Activated T-cell treated with anti-CD3 and anti-CD28 coated beads for 24 hours (primary cell): Measurements from ENCODE around the gene WNT11.

Experiments used
- DNase-seq: peaks from one replicate; pipeline ENCODE4 v3.0.0-alpha.2; 2020; ENCODE audit warnings: low read depth

Gene WNT11

GRCh38 chr11:76206327-76207081 is at the start of gene WNT11:
Gene WNT11, minus strand, starts transcription at chr11:76206502. Its CDS starts 95 bp downstream, at chr11:76206407.
- no peak for DNase-seq

GRCh38 chr11:76253416-76253815 is 47.1 kb upstream of the WNT11 start:
- DNase-seq: no peak

DNA sequence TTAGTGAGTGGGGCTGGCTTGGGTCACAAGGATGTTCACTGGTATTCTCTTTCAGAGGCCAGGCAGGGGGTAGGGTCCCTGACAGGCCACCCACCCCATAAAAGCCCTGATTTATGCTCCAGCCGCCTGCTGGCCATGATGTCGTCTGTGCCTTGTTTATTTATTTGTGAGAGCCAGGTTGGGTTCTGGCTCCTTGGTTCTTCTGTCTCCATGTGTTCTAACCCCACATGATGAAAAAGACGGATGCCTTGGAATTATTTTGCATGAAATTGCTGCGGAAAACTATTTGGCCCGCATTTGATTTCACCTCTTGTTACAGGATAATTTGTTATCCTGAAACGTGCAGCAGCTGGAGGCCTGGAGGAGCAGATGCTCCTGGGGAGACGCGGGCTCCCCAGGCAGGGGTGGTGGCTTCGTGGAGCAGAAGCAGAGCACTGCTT is 46.3 kb upstream of the WNT11 start:
- no peak for DNase-seq

DNA sequence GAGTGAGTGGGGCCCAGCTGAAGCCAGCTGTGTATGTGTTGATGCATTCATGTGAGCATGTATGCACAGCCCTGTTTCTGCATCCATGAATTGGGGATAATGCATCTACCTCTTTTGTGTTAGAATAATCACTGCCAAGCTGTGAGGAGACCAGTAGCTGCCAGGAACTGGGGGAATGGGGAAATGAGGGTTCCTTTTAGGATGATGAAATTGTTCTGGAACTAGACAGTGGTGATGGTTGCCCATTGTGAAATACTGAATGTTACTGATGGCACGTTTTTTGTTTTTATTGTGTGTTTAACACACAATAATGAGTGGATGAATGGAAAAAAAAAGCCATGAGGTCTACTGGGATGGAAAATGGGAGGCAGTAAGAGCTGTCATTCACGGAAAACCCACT is 45.3 kb upstream of the WNT11 start:
- no peak for DNase-seq

- no peak for DNase-seq
These were observed 44.9 kb upstream of the WNT11 start for GRCh38 chr11:76251226-76251575.

DNA sequence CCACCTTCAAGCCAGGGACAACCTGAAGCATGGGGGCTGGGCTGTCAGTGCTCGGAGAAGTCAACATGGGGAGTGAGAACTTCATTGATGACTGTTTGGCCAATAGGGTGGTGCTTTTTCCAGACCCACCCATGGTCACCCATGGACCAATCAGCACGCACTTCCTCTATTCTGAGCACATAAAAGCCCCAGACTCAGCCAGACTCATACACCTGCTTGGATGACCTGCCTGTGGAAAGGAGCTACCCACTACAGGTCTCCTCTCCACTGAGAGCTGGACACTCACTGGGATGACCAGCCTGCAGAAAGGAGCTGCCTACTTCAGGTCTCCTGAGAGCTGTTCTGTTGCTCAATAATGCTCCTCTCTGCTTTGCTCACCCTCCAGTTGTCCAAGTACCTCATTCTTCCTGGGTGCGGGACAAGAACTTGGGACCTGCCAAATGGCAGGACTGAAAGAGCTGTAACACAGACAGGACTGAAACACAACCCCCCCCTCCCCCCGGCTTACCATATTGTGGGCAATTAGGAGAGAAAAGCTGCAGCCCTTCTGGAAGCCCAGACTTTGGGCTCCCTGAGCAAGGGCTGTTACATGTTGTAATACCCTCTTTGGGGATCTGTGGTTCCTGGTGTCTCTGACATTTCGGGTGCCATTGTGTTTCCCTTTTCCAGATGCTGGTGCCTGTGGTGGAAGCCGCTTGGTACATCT is 44.4 kb upstream of the WNT11 start:
- no peak for DNase-seq

GRCh38 chr11:76249195-76249741 is 43.0 kb upstream of the WNT11 start:
- DNase-seq: no peak

DNA sequence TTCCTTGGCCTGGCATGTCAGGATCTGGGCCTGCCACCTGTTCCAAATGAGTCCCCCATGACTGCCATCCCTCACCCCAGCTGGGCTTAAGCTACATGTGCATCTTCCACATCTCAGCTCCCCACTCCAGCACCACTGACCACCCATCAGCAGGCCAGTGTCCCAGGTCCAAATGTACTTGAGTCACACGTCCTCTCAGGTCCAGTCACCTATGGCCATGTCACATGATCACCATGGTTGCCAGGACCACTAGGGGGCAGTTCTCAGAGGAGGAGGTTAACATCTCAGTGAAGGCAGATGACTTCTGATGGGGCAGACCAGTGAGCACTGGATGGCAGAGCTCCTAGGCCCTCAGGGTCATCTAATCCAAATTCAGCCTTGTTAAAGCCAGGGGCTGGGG is 41.9 kb upstream of the WNT11 start:
- DNase-seq: no peak

DNA sequence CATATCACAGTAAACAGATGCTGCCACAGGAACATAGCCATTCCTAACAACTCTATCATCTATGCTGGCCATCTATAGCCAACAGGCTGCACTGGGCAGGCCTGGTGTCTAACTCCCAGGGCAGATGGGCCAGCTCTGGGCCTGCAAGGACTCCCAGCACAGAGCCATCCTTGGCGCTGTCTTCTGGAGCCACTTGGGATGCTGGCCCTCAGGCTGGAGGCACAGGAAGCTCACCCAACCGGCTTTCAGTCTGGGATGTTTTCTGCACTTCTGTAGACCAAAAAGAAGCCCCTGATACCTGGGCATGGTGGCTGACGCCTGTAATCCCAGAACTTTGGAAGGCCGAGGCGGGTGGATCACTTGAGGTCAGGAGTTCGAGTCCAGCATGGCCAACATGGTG is 40.8 kb upstream of the WNT11 start:
- no peak for DNase-seq

- no peak for DNase-seq
These were observed 40.1 kb upstream of the WNT11 start for GRCh38 chr11:76246271-76246933.

DNA sequence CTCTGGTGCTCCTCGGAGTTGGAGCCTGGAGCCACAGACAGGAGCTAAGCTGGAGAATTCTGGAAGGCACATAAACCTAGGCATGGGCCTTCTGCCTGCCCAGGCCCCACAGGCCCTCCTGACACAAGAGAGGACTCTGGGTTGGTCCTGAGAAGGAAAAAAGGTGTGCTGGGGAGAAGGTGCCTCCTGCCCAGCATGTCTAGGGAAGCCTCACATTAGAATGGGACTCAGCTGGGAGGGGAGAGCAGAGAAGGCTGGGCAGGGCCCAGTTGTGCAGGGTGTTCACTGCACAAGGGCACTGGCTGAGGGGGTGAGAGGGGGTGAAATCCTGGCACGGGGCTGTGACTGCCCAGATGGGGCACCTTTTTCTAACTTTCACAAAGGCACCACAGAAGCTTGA is 39.4 kb upstream of the WNT11 start:
- no peak for DNase-seq

DNA sequence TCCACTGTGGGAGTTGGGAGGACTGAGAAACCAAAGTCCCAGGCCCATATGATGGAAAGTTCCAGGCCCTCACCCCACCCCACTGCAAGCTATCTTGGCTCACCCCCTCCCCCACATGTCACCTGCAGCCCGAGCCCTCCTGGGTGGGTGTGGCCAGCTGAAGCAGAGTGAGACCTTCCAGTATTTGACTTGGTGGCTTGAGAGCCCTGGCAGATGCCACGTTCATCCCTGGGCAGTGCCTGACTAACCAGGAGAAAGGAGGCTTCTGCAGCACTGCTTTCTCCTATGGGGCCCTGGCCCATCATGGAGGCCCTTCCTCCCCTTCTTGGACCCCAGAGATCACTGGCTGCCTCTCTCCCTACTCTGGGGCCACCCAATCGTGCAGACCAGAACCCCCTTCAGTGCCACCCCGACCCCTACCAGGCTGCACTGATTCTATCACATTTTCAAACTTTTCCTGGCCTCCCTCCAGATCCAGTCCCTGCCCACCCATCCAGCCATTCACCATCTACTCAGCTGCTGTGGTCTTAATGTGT is 38.1 kb upstream of the WNT11 start:
- no peak for DNase-seq

GRCh38 chr11:76243957-76244285 is 37.6 kb upstream of the WNT11 start:
- no peak for DNase-seq

GRCh38 chr11:76243193-76243956 is 37.1 kb upstream of the WNT11 start:
- DNase-seq: no peak

DNA sequence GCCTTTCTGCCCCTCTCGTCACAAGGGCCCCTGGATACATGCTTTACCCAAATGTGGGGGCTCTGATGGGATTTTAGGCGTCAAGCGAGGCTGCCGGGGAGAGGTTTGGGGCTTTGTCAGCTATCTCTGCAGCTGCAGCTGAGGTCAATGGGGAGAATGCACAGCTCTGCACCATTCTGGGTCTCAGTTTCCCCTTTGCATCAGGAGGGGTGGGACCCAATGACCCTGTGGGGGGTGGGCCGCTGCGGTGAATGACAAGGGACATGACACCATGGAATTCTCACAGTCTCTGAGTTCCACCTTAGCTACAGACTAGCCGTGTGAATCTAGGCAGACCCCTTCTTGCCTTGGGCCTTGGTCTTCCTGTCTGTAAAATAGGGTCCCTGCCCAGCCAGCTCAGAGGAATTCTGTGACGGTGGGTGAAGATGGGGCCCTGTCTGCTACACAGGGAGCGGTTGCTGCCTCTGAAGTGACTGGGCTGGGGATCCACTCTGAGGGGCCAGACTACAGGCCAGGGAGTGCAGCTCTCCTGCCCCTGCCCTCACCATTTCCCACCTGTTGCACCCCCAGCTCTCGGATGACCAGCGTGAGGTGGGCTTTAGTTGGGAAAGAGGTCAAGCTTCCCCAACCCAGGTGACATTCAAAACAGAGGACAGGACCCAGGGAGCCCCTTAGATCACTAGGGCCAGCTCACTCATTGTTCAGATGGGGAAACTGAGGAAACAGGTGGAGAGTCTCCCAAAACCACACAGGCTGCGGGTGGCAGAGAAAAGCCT is 35.9 kb upstream of the WNT11 start:
- no peak for DNase-seq

DNA sequence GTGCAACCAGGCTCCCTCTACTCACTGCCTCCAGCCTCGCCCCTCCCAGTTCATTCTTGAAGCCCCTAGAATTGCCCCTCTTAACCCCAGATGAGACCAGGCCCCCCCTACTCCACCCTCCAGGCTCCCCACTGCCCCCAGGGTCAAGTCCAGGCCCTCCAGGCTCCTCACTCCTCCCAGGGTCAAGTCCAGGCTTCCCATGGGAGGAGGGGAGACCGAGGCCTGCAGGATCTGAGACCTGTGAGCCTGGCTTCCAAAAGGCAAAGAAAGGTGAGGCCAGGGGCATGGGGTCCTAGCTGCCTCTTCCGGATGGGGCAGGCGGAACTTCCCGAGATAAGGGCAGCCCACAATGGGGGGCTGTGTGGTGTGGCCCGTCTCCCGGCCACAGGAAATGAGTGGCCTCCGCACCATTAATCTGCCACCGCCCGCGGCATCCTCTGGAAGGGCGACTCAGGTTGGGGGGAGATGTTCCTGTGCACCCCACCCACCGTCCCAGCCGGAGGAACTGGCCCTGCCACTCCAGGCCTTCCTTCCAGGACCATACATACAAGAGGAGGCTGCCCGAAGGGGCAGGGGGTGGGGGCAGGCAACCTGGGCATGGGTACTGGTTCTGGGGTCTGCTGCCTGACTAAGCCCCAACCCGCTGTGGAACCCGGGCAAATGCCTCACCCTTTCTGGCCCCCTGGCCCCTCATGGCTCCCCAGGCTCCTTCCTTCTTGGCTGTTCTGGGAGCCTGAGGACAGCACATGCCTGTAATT is 35.1 kb upstream of the WNT11 start:
- DNase-seq: no peak

- no peak for DNase-seq
These were observed 34.4 kb upstream of the WNT11 start for GRCh38 chr11:76240666-76241065.

GRCh38 chr11:76240161-76240540 is 33.8 kb upstream of the WNT11 start:
- no peak for DNase-seq

DNA sequence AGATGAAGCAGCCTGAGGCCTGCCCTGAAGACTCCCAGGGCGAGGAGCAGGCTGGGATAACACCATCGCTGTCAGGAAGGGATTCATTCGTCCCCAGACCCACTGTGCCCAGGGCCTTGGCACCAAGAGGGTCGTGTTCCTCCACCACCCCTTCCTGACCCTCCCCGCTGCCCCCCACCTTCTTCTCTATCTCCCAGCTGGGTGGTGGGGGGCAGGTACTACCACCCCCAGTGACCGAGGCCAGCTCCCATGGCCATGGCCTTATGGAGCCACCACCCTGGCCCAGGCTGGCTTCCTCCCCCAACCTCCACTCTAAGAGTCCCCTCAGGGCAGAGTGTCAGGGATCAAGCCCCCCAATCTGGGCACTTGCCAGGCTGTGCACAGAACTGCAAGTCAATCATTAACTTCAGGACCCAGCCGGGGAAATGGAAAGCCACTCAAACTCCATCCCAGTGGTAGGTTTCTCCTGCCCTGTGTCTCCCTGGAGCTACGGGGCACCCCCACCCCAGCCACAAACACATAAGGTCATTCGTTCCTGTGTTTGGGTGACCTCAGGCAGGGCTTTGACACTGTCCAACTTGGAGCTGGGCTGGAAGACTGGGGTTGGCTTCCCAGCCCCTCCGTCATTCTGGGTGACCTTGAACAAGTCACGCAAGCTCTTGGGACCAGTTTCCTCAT is 33.3 kb upstream of the WNT11 start:
- DNase-seq: no peak

- DNase-seq: no peak
These were observed 32.2 kb upstream of the WNT11 start for GRCh38 chr11:76238551-76238950.
